Subcutaneous adipose tissue (tissue), 4 donors: Measurements from ENCODE around the gene NBL1. TPM values are rescaled to one million over a fixed set of nuclear protein-coding genes. Genes with fewer than 3 reads are reported as not detected.

Experiments
- CTCF ChIP-seq: fragments of 450-650 bp; IDR thresholded peaks from one replicate; pipeline ENCODE4 v1.5.1; 2016; ENCODE audit warnings: low read depth, mild to moderate bottlenecking, control low read depth, antibody characterized with exemption, moderate library complexity
- total RNA-seq, 4 donors: library from RNA; depleted of rRNA; stranded (reverse); fragments of >200 nt; gene quantifications; one replicate each; pipeline ENCODE4 v1.1.0, GENCODE V29; 2016

Gene NBL1
- total RNA-seq, 4 donors from 2014 or later, result 16.3 to 80.6 (median 51.2) TPM

GRCh38 chr1:19665496-19666465, 21.7 kb downstream of the NBL1 start:
- no peak for TF ChIP-seq CTCF

- no peak for TF ChIP-seq CTCF
Observed at GRCh38 chr1:19668888-19669287, 24.8 kb downstream of the NBL1 start.

DNA sequence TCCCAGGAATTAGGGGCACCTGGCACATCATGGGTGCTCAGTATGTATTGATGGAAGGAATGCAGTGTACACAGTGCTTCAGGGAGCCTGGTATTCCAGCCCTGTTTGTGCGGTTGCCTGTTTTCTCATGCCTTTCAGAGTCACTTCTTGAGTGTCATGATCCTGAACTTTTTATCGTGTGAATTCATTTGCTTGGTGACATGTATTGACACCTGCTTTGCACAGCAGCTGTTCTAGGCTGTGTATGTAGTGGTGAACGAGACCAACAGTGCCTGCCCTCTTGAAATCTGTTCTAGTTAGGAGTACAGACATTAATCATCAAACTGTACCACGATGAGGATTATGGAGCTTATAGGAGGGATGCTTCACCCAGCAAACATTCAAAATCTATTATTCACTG, 26.7 kb downstream of the NBL1 start:
- TF ChIP-seq CTCF, result no peak

DNA sequence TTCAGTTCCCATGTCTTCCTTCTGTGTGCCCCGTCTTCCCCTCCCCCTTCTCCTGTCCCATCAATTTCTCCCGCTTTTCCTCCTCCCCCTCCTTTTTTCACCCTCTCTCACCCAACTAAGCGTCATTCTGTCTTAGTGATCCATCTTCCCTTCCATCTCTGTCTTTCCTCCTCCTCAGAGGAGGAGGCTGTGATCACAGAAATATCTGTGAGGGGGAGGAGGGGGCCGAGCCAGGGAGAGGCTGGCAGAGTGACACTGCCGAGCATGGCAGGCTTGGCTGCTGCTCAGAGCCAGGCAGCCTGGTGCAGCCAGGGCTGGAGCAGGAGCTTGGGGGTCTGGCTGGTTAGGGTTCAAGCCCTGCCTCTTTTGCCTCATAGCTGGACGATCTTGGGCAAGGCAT, 28.1 kb downstream of the NBL1 start:
- TF ChIP-seq CTCF, result no peak

- no peak for TF ChIP-seq CTCF
Observed at GRCh38 chr1:19675797-19676196, 31.7 kb downstream of the NBL1 start.

DNA sequence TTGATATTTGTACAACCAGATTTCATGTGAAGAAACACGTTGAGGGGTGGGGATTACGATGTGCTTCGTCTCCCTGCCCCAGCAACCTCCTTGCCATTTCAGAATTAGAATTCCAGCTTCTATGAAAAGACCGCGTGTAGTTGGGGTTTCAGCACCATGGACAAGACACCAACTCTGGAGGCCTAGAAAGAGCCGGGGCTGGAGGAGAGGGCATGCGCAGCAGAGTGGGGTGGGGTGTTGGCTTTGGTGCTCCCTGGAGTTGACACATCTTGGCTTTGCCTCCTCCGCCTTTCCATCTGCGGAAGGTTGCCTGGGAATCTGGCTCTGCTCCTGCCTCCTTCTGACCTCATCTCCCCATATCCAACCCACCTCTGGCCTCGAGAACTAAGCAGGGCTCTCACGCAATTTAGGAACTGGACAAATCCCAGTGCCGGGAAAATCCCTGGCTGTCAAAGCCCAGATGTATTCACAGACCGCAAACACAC, 32.4 kb downstream of the NBL1 start:
- no peak for TF ChIP-seq CTCF

DNA sequence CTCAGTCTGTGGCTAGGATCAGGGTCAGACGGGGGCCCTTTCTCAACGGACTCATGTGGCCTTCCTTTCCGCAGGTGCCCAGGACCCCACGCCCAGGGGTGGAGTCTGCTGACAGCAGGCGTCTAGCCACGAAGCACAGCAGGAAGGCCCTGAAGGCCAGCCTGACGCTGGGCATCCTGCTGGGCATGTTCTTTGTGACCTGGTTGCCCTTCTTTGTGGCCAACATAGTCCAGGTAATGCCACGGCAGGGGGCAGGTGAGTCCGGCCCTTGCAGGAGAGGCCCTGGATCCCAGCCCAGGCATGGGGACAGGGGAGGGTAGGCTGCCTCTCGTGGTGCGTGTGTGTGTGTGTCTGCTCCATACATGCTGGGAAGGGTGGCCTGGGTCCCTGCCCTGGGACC, 34.4 kb downstream of the NBL1 start:
- no peak for TF ChIP-seq CTCF
